DND-41 (cell line): ENCODE measurements around the gene MFSD12.

ENCODE experiments used
- ATAC-seq: fragments of 200-7000 bp; cut with Tn5 transposase; 3 replicates; pipeline ENCODE4 v1.9.1; 2021; ENCODE audit warnings: low read depth; ENCODE audit not compliant: insufficient read depth
- DNase-seq: peaks from one replicate; pipeline ENCODE4 v3.0.0-alpha.2; 2020
- H2AFZ ChIP-seq: 2 replicates; pipeline ENCODE4 v1.6.0; 2012; ENCODE audit warnings: low read depth, low read length
- H3K27ac ChIP-seq: 2 replicates; pipeline ENCODE4 v1.5.1; 2012; ENCODE audit warnings: low read length, inconsistent platforms
- H3K27me3 ChIP-seq: fragments of 200-600 bp; sonication (generic); 2 replicates; pipeline ENCODE4 v1.6.0; 2012; ENCODE audit warnings: low read length, mild to moderate bottlenecking, inconsistent platforms; ENCODE audit not compliant: insufficient read depth, poor library complexity
- H3K36me3 ChIP-seq: 2 replicates; pipeline ENCODE4 v1.5.1; 2012; ENCODE audit warnings: low read length, inconsistent platforms; ENCODE audit not compliant: insufficient read depth
- H3K4me1 ChIP-seq: 2 replicates; pipeline ENCODE4 v1.5.1; 2012; ENCODE audit warnings: mild to moderate bottlenecking, low read length; ENCODE audit not compliant: insufficient read depth
- H3K4me2 ChIP-seq: 2 replicates; pipeline ENCODE4 v1.6.0; 2012; ENCODE audit warnings: mild to moderate bottlenecking, moderate library complexity, low read length, inconsistent platforms; ENCODE audit not compliant: insufficient read depth
- H3K4me3 ChIP-seq, 2 experiments: fragments of 200-600 bp in 1 of 2; shearing (Covaris generic) in 1 of 2; 2 replicates each; pipeline ENCODE4 v1.5.1; 2012 to 2016; ENCODE audit warnings: inconsistent platforms in 2 of 2, low read length in 2 of 2, mild to moderate bottlenecking in 2 of 2, low read depth in 1 of 2, moderate library complexity in 1 of 2
- H3K79me2 ChIP-seq: 2 replicates; pipeline ENCODE4 v1.6.0; 2012; ENCODE audit warnings: low read length, inconsistent platforms; ENCODE audit not compliant: insufficient read depth
- H3K9ac ChIP-seq: 2 replicates; pipeline ENCODE4 v1.6.0; 2012; ENCODE audit warnings: low read depth, mild to moderate bottlenecking, inconsistent platforms, low read length, moderate library complexity
- H3K9me3 ChIP-seq: 2 replicates; pipeline ENCODE4 v1.5.1; 2012; ENCODE audit warnings: low read length, moderate library complexity, mild to moderate bottlenecking, inconsistent platforms; ENCODE audit not compliant: insufficient read depth, severe bottlenecking
- H4K20me1 ChIP-seq: 2 replicates; pipeline ENCODE4 v1.6.0; 2012; ENCODE audit warnings: low read length; ENCODE audit not compliant: insufficient read depth
- EZH2 ChIP-seq: IDR thresholded peaks from 3 replicates; pipeline ENCODE4 v1.6.1; 2012; ENCODE audit warnings: borderline replicate concordance, low read depth, mild to moderate bottlenecking, moderate library complexity, low read length, inconsistent platforms; ENCODE audit not compliant: severe bottlenecking
- TF ChIP-seq, protein P1 (sequence below): IDR thresholded peaks from 2 replicates; pipeline ENCODE4 v1.5.1; 2012; ENCODE audit warnings: borderline replicate concordance, low read length, moderate library complexity, mild to moderate bottlenecking; ENCODE audit not compliant: poor library complexity, severe bottlenecking; ENCODE audit errors: extremely low read depth

Gene MFSD12

GRCh38 chr19:3505598-3506383 lies 51.6 kb downstream of the MFSD12 start, which contains the start of gene FZR1:
Gene FZR1 (plus strand): TSS chr19:3506311. CDS start chr19:3522990, 16,679 bp downstream.
- Histone ChIP-seq H4K20me1 (peaks cover 35% of the 10 kb centered on the region), H3K4me1 (peaks cover 48% of the 10 kb centered on the region), H3K27me3 (no peaks in the 10 kb centered on the region), H3K9me3 (no peaks in the 10 kb centered on the region), H3K9ac (peak within 1 kb of the TSS; percentile 94), H3K4me3 (peak within 1 kb of the TSS; percentile 81 to 95), H3K27ac (peak within 1 kb of the TSS; percentile 98), H3K36me3 (peaks cover 31% of the 10 kb centered on the region), H2AFZ (peak within 1 kb of the TSS; percentile 95), H3K4me2 (peak within 1 kb of the TSS; percentile 90), H3K79me2 (peaks cover 51% of the 10 kb centered on the region)
- peak; percentile 90 for ATAC-seq
- TF ChIP-seq EZH2 = no peak
- TF ChIP-seq, protein P1, sequence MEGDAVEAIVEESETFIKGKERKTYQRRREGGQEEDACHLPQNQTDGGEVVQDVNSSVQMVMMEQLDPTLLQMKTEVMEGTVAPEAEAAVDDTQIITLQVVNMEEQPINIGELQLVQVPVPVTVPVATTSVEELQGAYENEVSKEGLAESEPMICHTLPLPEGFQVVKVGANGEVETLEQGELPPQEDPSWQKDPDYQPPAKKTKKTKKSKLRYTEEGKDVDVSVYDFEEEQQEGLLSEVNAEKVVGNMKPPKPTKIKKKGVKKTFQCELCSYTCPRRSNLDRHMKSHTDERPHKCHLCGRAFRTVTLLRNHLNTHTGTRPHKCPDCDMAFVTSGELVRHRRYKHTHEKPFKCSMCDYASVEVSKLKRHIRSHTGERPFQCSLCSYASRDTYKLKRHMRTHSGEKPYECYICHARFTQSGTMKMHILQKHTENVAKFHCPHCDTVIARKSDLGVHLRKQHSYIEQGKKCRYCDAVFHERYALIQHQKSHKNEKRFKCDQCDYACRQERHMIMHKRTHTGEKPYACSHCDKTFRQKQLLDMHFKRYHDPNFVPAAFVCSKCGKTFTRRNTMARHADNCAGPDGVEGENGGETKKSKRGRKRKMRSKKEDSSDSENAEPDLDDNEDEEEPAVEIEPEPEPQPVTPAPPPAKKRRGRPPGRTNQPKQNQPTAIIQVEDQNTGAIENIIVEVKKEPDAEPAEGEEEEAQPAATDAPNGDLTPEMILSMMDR = peak; percentile 18
- peak; percentile 100 for DNase-seq

DNA sequence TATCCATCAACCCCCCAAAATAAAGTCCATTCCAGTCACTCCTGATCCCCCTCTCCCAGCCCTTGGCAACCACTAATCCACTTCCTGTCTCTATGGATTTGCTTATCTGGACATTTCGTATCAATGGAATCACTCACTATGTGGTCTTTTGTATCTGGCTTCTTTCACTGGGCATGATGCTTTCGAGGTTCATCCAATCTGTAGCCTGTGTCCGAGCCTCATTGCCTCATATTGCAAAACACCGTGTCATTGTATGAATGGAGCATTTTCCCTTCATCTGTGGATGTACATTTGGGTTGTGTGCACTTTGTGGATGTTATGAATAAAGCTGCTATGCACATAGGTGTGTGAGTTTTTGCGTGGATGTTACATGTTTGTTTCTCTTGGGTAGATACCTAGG lies 52.7 kb downstream of the MFSD12 start:
- H2AFZ ChIP-seq = 0 out of 2 replicates have a peak overlapping the region, but pooled peaks have one; percentile 24
- H3K36me3 ChIP-seq = peaks cover 20% of the 10 kb centered on the region
- TF ChIP-seq EZH2 = no peak
- TF ChIP-seq, protein P1 = no peak
- peaks cover 25% of the 10 kb centered on the region for H4K20me1 ChIP-seq
- peaks cover 48% of the 10 kb centered on the region for H3K4me1 ChIP-seq
- peak overlapping the region; percentile 87 for H3K9ac ChIP-seq
- peak overlapping the region; percentile 88 for H3K4me2 ChIP-seq
- peaks cover 49% of the 10 kb centered on the region for H3K79me2 ChIP-seq
- peak overlapping the region; percentile 55 for H3K27ac ChIP-seq
- no peaks in the 10 kb centered on the region for H3K27me3 ChIP-seq
- no peaks in the 10 kb centered on the region for H3K9me3 ChIP-seq
- DNase-seq (no peak), ATAC-seq (no peak)
- H3K4me3 ChIP-seq = peak overlapping the region in 1 of 2 experiments; percentile 81; a peak in 2 of 4 replicates

- DNase-seq (no peak), ATAC-seq (no peak)
- Histone ChIP-seq H3K79me2 (peaks cover 49% of the 10 kb centered on the region), H3K27me3 (no peaks in the 10 kb centered on the region), H3K9me3 (no peaks in the 10 kb centered on the region), H3K4me3 (no peak overlapping the region), H3K9ac (no peak overlapping the region), H3K4me2 (no peak overlapping the region), H3K36me3 (peaks cover 9% of the 10 kb centered on the region; the same call in 1 of the 2 replicates), H4K20me1 (peaks cover 9% of the 10 kb centered on the region), H2AFZ (no peak overlapping the region), H3K27ac (no peak overlapping the region), H3K4me1 (peaks cover 49% of the 10 kb centered on the region)
- TF ChIP-seq, protein P1 = no peak
- TF ChIP-seq EZH2 = no peak
Measured at GRCh38 chr19:3503036-3503572, 54.3 kb downstream of the MFSD12 start.
